NCI-H1436 (cell line): ENCODE measurements around the gene SOCS6.
"Not testable (repeated sequence)": the region's sequence is repeated elsewhere in the genome, so short reads cannot be mapped to it uniquely, and the experiment has no call there.

Source experiments
- DNase-seq: peaks from one replicate; lab custom pipeline; 2025; lab: John Stamatoyannopoulos, UW

SOCS6 gene

GRCh38 chr18:70322385-70322784 lies 33.5 kb downstream of the SOCS6 start:
- DNase-seq, result no peak

GRCh38 chr18:70322928-70323327 lies 34.1 kb downstream of the SOCS6 start:
- DNase-seq, result no peak

GRCh38 chr18:70324897-70325296 lies 36.1 kb downstream of the SOCS6 start:
- no peak for DNase-seq

GRCh38 chr18:70326255-70326654 lies 37.4 kb downstream of the SOCS6 start:
- DNase-seq, result no peak

- no peak for DNase-seq
Observed at GRCh38 chr18:70328169-70328568, 39.3 kb downstream of the SOCS6 start.

GRCh38 chr18:70329071-70329470 lies 40.2 kb downstream of the SOCS6 start:
- no peak for DNase-seq

GRCh38 chr18:70330887-70331286 lies 42.0 kb downstream of the SOCS6 start:
- no peak for DNase-seq

GRCh38 chr18:70331456-70332097 lies 42.7 kb downstream of the SOCS6 start:
- no peak for DNase-seq

- DNase-seq, result no peak
Observed at GRCh38 chr18:70332694-70333093, 43.8 kb downstream of the SOCS6 start.

GRCh38 chr18:70333316-70333715 lies 44.5 kb downstream of the SOCS6 start:
- no peak for DNase-seq

- DNase-seq, result no peak
Observed at GRCh38 chr18:70333757-70334156, 44.9 kb downstream of the SOCS6 start.

- no peak for DNase-seq
Observed at GRCh38 chr18:70334264-70334663, 45.4 kb downstream of the SOCS6 start.

GRCh38 chr18:70334728-70335329 lies 46.0 kb downstream of the SOCS6 start:
- no peak for DNase-seq

- DNase-seq, result no peak
Observed at GRCh38 chr18:70335892-70336726, 47.3 kb downstream of the SOCS6 start.

GRCh38 chr18:70337139-70337972 lies 48.5 kb downstream of the SOCS6 start:
- no peak for DNase-seq

- DNase-seq, result no peak
Observed at GRCh38 chr18:70338890-70339289, 50.0 kb downstream of the SOCS6 start.

- DNase-seq, result no peak
Observed at GRCh38 chr18:70339915-70340314, 51.1 kb downstream of the SOCS6 start.

GRCh38 chr18:70348481-70348880 lies 59.6 kb downstream of the SOCS6 start:
- not testable (repeated sequence) for DNase-seq

GRCh38 chr18:70349316-70349715 lies 60.5 kb downstream of the SOCS6 start:
- DNase-seq, result no peak

- DNase-seq, result no peak
Observed at GRCh38 chr18:70354080-70354479, 65.2 kb downstream of the SOCS6 start.

- DNase-seq, result no peak
Observed at GRCh38 chr18:70354771-70355170, 65.9 kb downstream of the SOCS6 start.
